HPDE6-E6E7 (cell line): ENCODE measurements around the gene SLC22A13.
"Not testable (repeated sequence)": the region's sequence is repeated elsewhere in the genome, so short reads cannot be mapped to it uniquely, and the experiment has no call there.

Source experiments
- DNase-seq: peaks from one replicate; pipeline ENCODE4 v3.0.0; 2011; ENCODE audit warnings: missing footprints; ENCODE audit errors: extremely low spot score

The SLC22A13 gene, protein sequence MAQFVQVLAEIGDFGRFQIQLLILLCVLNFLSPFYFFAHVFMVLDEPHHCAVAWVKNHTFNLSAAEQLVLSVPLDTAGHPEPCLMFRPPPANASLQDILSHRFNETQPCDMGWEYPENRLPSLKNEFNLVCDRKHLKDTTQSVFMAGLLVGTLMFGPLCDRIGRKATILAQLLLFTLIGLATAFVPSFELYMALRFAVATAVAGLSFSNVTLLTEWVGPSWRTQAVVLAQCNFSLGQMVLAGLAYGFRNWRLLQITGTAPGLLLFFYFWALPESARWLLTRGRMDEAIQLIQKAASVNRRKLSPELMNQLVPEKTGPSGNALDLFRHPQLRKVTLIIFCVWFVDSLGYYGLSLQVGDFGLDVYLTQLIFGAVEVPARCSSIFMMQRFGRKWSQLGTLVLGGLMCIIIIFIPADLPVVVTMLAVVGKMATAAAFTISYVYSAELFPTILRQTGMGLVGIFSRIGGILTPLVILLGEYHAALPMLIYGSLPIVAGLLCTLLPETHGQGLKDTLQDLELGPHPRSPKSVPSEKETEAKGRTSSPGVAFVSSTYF

GRCh38 chr3:38265604-38266307 lies at the start of gene SLC22A13:
TSS of gene SLC22A13 (plus strand) at chr3:38265812. CDS start at chr3:38265861, 49 bp downstream.
- DNase-seq = no peak

GRCh38 chr3:38219609-38220197 lies 45.9 kb upstream of the SLC22A13 start:
- no peak for DNase-seq

DNA sequence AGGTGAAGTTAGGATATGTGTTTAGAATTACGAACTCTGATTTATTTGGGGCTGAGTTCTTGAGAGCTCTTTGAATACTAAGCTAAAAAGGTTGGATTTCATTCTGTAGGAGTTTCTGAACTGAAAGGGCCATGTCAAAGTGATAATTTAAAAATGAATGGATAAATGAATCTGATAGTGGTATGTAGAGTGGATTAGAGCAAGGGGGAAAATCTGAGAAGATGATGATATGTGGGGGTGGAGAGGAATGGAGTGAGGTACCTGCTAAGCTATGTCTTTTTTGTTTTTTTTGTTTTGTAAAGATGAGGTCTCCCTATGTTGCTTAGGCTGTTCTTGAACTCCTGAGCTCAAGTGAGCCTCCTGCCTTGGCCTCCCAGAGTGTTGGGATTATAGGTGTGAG lies 44.6 kb upstream of the SLC22A13 start:
- no peak for DNase-seq

DNA sequence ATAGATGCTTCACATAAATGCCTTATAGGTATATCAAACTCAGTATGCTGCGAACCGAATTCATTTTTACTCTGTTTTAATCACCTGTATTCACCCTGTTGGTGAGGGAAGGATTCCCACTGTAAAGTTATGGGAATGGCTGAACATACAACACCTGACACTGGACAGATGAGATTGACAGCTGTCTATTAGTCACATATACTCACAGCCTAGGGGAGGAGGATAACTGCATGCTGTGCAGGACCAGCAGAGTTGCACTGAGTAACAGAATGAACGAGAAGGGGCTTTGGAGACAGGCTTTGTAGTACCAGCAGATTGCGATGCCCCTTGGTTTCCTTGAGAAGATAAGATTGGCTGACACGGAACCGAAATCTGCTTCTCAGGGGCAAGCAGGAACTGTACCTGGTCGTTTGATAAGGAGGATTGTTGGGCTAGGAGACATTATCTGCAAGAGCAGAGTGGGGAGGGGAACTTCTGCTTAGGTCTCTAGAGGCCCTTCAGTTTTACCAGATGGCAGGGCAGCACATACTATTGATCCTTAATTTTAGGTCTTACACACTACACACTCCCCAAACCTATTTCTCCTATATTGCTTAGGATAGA lies 43.5 kb upstream of the SLC22A13 start:
- no peak for DNase-seq

DNA sequence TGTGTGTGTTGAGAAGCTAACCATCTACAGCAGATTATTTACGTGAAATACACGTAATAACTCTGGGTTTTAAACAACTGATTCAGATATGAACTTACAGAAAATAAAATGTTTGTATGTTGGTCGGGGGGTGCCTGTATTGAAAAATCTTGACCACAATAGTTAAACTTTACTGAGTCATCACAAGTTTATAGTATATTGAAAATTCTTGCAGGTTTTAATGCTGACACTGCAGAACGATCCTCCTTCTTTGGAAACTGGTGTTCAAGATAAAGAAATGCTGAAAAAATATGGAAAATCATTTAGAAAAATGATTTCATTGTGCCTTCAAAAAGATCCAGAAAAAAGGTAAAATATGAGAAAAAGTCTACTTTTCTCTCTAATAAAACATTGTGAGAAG lies 41.3 kb upstream of the SLC22A13 start:
- no peak for DNase-seq

DNA sequence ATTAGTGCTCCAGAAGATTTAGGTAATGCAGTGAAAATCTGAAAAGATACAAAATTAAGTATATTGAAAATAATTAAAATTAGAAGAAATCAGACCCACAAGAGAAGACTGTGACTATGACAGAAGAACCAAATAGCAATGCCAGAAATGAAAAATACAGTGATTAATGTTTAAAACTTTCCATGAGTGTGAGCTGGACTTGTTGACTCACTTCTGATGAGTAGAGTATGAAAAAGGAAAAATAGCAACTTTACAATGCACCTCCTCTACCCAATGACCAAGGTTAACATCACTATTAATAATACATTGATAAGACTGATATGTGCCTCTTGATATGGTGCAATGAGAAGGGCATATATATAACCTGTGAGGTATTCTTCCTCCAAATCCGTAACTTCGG lies 39.3 kb upstream of the SLC22A13 start:
- no peak for DNase-seq

DNA sequence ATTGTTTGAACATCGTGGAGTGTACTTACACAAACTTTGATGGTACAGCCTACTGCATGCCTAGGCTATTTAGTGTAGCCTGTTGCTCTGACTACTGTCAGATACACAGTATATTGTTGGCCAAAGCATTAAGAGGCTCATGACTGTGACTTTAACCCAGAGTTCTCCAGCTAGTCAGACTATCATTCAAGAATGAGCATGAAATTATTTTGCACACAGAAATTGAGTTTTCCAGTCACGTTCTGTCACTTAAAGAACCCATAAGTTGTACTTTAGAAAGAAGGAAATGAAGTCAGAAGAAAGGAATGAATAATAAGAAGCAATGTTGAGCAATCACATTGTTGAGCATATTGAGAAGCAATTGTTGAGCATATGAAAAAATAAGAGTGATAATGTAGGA lies 37.6 kb upstream of the SLC22A13 start:
- DNase-seq = no peak

DNA sequence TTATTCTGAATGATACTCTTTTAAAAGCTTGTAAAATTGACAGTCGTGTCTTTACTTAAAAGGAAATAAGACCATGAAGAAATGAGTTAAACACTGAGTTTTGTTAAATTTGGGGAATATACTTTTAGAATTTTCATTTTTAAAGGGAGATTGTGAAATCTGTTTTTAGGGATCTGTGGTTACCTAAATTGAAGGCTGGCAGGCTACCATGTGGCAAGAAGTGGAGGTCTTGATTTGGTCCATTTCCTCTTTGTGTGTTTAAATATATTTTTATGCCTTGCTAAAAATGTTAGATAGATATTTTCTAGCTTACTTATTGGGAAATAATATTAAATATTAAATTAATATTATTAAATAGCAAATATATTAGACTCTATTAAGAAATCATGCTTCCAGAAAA lies 36.6 kb upstream of the SLC22A13 start:
- DNase-seq = no peak

- DNase-seq = no peak
Observed at GRCh38 chr3:38232701-38233100, 32.9 kb upstream of the SLC22A13 start.

- DNase-seq = no peak
Observed at GRCh38 chr3:38235466-38235865, 30.1 kb upstream of the SLC22A13 start.

DNA sequence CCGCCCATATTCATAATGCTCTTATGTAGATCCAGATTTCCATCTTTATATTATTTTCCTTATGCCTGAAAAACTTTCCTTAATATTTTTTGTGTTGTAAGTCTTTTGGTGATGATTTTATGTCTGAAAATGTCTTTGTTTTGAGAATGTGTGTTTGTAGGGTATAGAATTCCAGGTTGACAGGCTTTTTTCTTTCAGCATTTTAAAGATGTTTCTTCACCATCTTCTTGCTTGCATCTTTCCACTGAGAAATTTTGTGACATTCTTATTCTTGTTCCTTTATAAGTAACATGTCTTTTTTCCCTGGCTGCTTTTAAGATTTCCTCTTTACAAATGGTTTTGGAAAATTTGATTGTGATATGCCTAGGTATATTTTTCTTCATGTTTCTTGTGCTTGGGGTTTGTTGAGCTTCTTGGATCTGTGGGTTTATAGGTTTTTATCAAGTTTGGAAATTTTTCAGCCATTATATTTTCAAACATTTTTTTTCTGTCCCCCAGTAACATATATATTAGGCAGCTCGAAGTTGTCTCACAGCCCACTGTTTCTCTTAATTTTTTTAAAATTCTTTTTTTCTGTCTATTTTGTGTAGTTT lies 27.1 kb upstream of the SLC22A13 start:
- DNase-seq = no peak

GRCh38 chr3:38242812-38243211 lies 22.8 kb upstream of the SLC22A13 start:
- not testable (repeated sequence) for DNase-seq

DNA sequence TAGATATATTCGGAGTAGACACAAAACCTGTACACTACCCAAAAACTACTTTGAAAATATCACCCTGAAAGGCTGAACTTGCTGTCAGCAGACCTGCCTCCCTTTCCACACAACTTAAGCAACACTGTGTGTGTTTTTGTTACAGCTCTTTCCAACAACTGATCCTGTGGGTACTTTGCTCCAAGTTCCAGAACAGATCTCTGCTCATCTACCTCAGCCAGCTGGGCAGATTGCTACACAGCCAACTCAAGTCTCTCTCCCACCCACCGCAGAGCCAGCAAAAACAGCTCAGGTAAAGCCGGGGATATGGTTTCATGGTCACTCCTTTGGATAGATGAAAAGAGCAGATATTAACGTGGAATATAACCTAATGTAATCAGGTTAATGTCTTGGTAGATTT lies 19.7 kb upstream of the SLC22A13 start:
- DNase-seq = no peak

- DNase-seq = peak; percentile 36
Observed at GRCh38 chr3:38247366-38248035, 18.1 kb upstream of the SLC22A13 start.

- DNase-seq = no peak
Observed at GRCh38 chr3:38250198-38250597, 15.4 kb upstream of the SLC22A13 start.

DNA sequence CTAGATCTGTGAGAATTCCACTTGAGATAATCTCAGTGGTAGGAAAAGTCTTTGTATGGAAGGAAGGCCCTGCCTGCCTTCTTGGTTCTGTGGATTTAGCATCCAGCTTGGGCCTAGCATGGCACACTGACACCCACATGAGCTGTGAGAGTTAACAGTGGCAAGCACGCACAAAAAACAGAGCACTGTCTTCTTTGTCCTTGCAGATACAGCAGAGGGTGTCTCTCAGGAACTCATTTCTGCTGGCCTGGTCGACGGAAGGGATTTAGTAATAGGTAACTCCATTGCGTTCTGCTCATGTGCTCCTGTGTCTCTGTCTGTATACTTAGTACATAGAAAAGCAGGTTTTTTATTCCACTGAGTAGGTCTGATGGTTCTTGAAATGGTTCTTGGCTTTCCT lies 14.4 kb upstream of the SLC22A13 start:
- no peak for DNase-seq

GRCh38 chr3:38253704-38254103 lies 11.9 kb upstream of the SLC22A13 start:
- DNase-seq = no peak

- no peak for DNase-seq
Observed at GRCh38 chr3:38254872-38255271, 10.7 kb upstream of the SLC22A13 start.

- DNase-seq = no peak
Observed at GRCh38 chr3:38255627-38256026, 10.0 kb upstream of the SLC22A13 start.

GRCh38 chr3:38257583-38257982 lies 8.0 kb upstream of the SLC22A13 start:
- no peak for DNase-seq

- no peak for DNase-seq
Observed at GRCh38 chr3:38260474-38260873, 5.1 kb upstream of the SLC22A13 start.
